GM12878 (cell line): ENCODE measurements around the gene TBC1D12. TPM values are rescaled to one million over a fixed set of nuclear protein-coding genes. Genes with fewer than 3 reads are reported as not detected.
A peak's percentile ranks its signal among the peaks of the same experiment; 100 is the strongest.

Experiments used
- ASH2L ChIP-seq: fragments of 300-600, 200-600 bp; sonication (generic); IDR thresholded peaks from 2 replicates; pipeline ENCODE4 v1.6.1; 2017; ENCODE audit warnings: low read depth, mild to moderate bottlenecking, borderline replicate concordance
- IRF3 ChIP-seq: fragments of 450-650 bp; IDR thresholded peaks from 2 replicates; pipeline ENCODE4 v1.6.1; 2014; ENCODE audit warnings: mild to moderate bottlenecking
- KDM1A ChIP-seq: fragments of 200-600 bp; sonication (generic); IDR thresholded peaks from 2 replicates; pipeline ENCODE4 v1.6.1; 2016; ENCODE audit warnings: borderline replicate concordance
- NFIC ChIP-seq: IDR thresholded peaks from 2 replicates; pipeline ENCODE4 v1.6.1; 2012; ENCODE audit warnings: low read depth, mild to moderate bottlenecking, inconsistent platforms, low read length, moderate library complexity
- NKRF ChIP-seq: fragments of 450-650 bp; conservative IDR thresholded peaks from 2 replicates; pipeline ENCODE4 v1.6.1; 2017; ENCODE audit warnings: mild to moderate bottlenecking, moderate library complexity
- PKNOX1 ChIP-seq: fragments of 450-650 bp; IDR thresholded peaks from 2 replicates; pipeline ENCODE4 v1.6.1; 2016; ENCODE audit warnings: mild to moderate bottlenecking
- RUNX3 ChIP-seq: IDR thresholded peaks from 2 replicates; pipeline ENCODE4 v1.6.1; 2012; ENCODE audit warnings: low read length, inconsistent platforms
- TARDBP ChIP-seq: IDR thresholded peaks from 2 replicates; pipeline ENCODE4 v1.6.1; 2016; ENCODE audit warnings: borderline replicate concordance
- ZNF687 ChIP-seq: fragments of 450-650 bp; IDR thresholded peaks from 2 replicates; pipeline ENCODE4 v1.6.1; 2017; ENCODE audit warnings: mild to moderate bottlenecking, moderate library complexity
- polyA plus RNA-seq, 11 experiments: library from polyadenylated mRNA; depleted of rRNA in 4 of 11; unstranded in 6 of 11; stranded (reverse) in 5 of 11; fragments of >200 nt; fragmentation: Nextera tagmentation in 4 of 11; fragmentation: Illumina TruSeq in 1 of 11; extraction: Ambion mirVana in 4 of 11; extraction: Trizol in 1 of 11; gene quantifications; 1 replicate in 1 of 11; 2 replicates in 10 of 11; pipeline versions ENCODE4 v1.2.1 to v1.2.3, GENCODE V29; 2011 to 2016; ENCODE audit warnings: inconsistent platforms in 2 of 11, missing spikeins in 2 of 11, low read depth in 1 of 11
- total RNA-seq, 4 experiments: library from RNA; depleted of rRNA in 3 of 4; stranded (reverse); fragments of >200 nt in 3 of 4; fragmentation: Illumina TruSeq in 1 of 4; extraction: Trizol in 1 of 4; gene quantifications; 2 replicates each; pipeline versions ENCODE4 v1.2.1 to v1.2.3, GENCODE V29; 2013 to 2021

TBC1D12 gene
- total and polyA plus RNA-seq, 10 of the 15 experiments (the other 5 are each of a cell fraction or from before 2014, with no cell fraction given), result 2.6 to 7.5 (median 3.8) TPM

- no peak for TF ChIP-seq IRF3
- no peak for TF ChIP-seq NKRF
- TF ChIP-seq ASH2L, result no peak
- TF ChIP-seq RUNX3, result peak; percentile 35; the same call in 1 of the 2 replicates
- no peak for TF ChIP-seq PKNOX1
- TF ChIP-seq KDM1A, result no peak
- no peak for TF ChIP-seq ZNF687
- TF ChIP-seq NFIC, result peak; percentile 67
- TF ChIP-seq TARDBP, result no peak
These were observed 93.7 kb downstream of the TBC1D12 start (continued) for GRCh38 chr10:94496010-94496409.
